ENCODE results near the gene GMEB2.
"Not testable (repeated sequence)": the region's sequence is repeated elsewhere in the genome, so short reads cannot be mapped to it uniquely, and the experiment has no call there.

The GMEB2 gene

GRCh38 chr20:63656451-63656850, 29.6 kb upstream of the GMEB2 start:
- no peak for TF ChIP-seq CTCF (IDR thresholded peaks at IDR 0.05; ENCODE audit: low read depth, low read length, missing control alignments)
- no peak for DNase-seq (ENCODE audit: extremely low read depth, low read depth)
- H3K4me3 ChIP-seq (replicated peaks; ENCODE audit: low read depth, low read length): no peak overlapping the region

- no peak for DNase-seq (ENCODE audit: extremely low read depth, low read depth)
- H3K4me3 ChIP-seq (replicated peaks; ENCODE audit: low read depth, low read length): no peak overlapping the region
- no peak for TF ChIP-seq CTCF (IDR thresholded peaks at IDR 0.05; ENCODE audit: low read depth, low read length, missing control alignments)
These were observed 28.3 kb upstream of the GMEB2 start for GRCh38 chr20:63655249-63655648.

DNA sequence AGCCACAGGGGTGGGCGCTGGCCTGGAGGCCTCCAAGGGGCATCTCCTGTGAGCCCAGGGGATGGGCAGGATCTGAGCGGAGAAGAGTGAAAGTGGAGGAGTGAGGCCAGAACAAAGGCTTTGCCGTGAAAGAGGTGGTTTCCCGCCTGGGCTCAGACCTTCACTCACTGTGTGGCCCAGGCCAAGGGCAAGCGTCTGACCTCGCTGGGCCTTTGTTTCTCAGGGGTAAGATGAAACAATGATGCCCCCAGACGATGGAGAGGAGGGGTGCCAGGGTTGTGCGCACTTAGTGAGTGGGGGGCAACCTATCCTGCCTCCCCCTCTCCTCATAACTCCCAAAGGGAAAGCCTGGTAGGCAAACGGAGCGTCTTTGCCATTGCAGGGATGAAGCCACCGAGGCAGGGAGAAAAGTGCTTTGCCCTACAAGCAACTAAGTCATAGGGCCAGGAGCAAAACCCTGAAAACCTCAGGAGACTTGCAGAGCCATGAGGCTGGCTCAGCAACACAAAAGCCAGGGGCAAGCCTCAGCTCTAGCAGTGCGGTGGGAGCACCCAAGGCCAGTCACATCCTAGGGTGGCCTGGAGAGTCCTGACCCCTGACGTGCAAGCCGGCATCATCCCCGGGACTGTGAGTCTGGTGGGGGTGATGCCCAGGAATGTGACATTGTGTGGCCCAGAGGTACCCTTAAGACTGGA, 27.2 kb upstream of the GMEB2 start:
- DNase-seq (ENCODE audit: extremely low read depth, low read depth): no peak
- peak overlapping the region; percentile 38 for H3K4me3 ChIP-seq (replicated peaks; ENCODE audit: low read depth, low read length)
- TF ChIP-seq CTCF (IDR thresholded peaks at IDR 0.05; ENCODE audit: low read depth, low read length, missing control alignments): no peak

DNA sequence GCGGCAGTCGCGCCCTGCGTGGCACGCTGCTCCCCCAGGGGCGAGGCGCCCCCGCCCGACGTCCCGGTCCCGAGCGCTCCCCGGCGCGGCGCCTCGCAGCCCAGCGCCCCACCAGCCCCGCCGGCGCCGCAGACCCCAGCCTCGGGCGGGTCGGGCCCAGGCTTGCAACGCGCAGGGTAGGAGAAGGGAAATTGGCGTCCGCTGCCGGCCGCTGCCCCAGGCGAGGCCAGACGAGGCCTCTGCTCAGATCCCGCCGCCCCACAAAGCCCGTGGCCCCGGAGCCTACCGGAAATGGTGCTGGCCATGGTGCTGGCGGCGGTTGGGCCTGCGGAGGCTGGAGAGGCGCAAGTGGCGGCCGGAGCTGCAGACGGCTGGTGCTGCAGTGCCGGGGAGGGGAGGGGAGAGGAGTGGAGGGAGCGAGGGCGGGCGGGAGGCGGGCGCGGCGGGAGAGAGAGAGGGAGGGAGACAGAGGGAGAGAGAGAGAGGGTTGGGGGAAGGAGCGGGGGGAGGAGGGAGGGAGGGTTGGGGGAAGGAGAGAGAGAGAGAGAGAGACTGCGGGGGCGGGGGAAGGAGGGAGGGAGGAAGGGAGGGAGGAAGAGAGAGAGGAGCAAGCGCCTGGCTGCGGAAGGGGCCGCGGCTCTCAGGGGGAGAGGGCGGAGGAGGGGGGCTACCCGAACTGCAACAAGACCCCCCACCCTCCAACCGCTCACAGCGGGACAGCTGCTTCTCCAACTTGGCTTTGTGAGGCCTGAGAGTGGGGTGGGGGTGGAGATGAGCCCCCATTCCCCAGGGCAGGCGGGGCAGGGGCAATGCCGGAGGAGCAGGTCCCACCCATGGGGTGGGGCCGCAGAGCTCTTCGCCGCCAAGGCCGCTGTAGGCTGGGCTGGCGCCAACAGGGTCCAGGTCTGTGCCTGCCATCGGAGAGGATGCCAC, 26.4 kb upstream of the GMEB2 start, which contains the start of gene STMN3:
Gene STMN3 (minus strand): TSS at position 384 of the 933 bp plus-strand sequence. CDS start 79 bp downstream, at position 305.
- peak; percentile 48 for DNase-seq (ENCODE audit: extremely low read depth, low read depth)
- H3K4me3 ChIP-seq (replicated peaks; ENCODE audit: low read depth, low read length): peak within 1 kb of the TSS; percentile 50
- TF ChIP-seq CTCF (IDR thresholded peaks at IDR 0.05; ENCODE audit: low read depth, low read length, missing control alignments): no peak

DNA sequence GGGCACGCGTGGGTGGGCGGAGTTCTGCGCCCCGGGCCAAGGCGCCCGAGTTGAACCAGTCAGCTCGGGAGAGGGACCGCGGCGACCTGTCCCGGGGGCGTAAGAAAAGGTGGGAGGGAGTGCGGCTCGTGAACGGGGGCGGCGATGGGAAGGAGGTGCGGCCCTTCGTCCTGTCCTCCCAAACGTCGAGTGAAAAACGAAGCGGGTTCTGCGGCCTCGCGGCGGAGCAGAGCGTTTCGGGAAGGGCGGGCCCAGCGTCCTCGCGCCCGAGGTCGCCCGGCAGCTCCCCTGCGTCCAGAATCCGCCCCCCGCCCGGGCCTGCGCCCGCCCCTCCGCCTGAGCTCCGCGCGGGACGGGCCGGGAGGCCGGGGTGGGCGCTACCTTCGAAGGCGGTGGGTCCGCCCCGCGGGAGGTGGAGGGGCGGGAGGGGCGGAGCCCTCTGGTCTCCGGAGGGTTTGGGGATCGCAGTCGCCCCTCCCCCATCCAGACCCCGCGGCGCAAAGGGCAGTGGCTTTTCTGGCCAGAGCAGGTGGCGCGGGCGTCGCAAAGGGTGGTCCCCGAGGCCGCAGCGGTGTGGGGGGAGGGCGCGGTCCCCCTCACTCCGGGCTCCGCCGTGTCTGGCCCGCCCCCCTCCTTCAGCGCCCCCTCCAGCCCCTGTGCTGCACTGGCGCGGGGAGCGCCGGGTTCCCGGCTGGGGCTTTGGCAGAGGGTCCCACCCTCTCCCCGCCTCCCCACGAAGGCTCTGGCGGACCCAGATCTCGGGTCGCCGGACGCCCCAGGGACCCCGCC, 25.5 kb upstream of the GMEB2 start:
- peak overlapping the region; percentile 50 for H3K4me3 ChIP-seq (replicated peaks; ENCODE audit: low read depth, low read length)
- DNase-seq (ENCODE audit: extremely low read depth, low read depth): no peak
- TF ChIP-seq CTCF (IDR thresholded peaks at IDR 0.05; ENCODE audit: low read depth, low read length, missing control alignments): no peak

DNA sequence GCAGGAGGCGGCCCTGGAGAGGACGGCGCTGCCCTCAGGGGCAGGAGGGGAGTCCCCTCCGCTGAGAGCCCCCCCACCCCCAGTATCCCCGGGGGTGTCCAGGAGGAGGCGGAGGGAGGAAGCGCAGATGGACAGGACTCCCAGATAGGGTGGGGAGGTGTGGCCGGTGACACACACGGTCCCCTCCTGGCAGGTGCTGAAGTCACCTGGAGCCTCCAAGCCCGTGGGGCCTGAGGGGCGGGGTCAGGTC, 25.0 kb upstream of the GMEB2 start:
- peak overlapping the region; percentile 50 for H3K4me3 ChIP-seq (replicated peaks; ENCODE audit: low read depth, low read length)

GRCh38 chr20:63650486-63650885, 23.6 kb upstream of the GMEB2 start:
- not testable (repeated sequence) for DNase-seq (ENCODE audit: extremely low read depth, low read depth); H3K4me3 ChIP-seq (replicated peaks; ENCODE audit: low read depth, low read length)

More for the DNA sequence above, 25.0 kb upstream of the GMEB2 start:
- DNase-seq (ENCODE audit: extremely low read depth, low read depth): no peak
- no peak for TF ChIP-seq CTCF (IDR thresholded peaks at IDR 0.05; ENCODE audit: low read depth, low read length, missing control alignments)
